Endodermal cell (in vitro differentiated cells): Measurements from ENCODE around the gene ADD1. TPM values are rescaled to one million over a fixed set of nuclear protein-coding genes. Genes with fewer than 3 reads are reported as not detected.

Experiments used
- DNase-seq: peaks from one replicate; pipeline ENCODE4 v3.0.0-alpha.2; 2017
- H3K27ac ChIP-seq: 2 replicates; pipeline ENCODE4 v1.5.1; 2013; ENCODE audit warnings: mild to moderate bottlenecking, low read depth, low read length, moderate library complexity
- H3K27me3 ChIP-seq: 2 replicates; pipeline ENCODE4 v1.6.1; 2013; ENCODE audit warnings: mild to moderate bottlenecking, low read length, moderate library complexity; ENCODE audit not compliant: insufficient read depth, control insufficient read depth, poor library complexity, severe bottlenecking
- H3K36me3 ChIP-seq: 2 replicates; pipeline ENCODE4 v1.7.0; 2013; ENCODE audit warnings: mild to moderate bottlenecking, low read length, moderate library complexity; ENCODE audit not compliant: control insufficient read depth, insufficient read depth
- H3K4me1 ChIP-seq: one replicate; pipeline ENCODE4 v1.7.0; 2013; ENCODE audit warnings: low read length; ENCODE audit not compliant: control insufficient read depth, insufficient read depth
- H3K4me3 ChIP-seq: 2 replicates; pipeline ENCODE4 v1.5.1; 2013; ENCODE audit warnings: mild to moderate bottlenecking, low read length, moderate library complexity
- H3K9ac ChIP-seq: 2 replicates; pipeline ENCODE4 v1.6.1; 2013; ENCODE audit warnings: mild to moderate bottlenecking, low read length, moderate library complexity; ENCODE audit not compliant: poor library complexity, severe bottlenecking; ENCODE audit errors: extremely low read depth
- H3K9me3 ChIP-seq: 2 replicates; pipeline ENCODE4 v1.6.1; 2013; ENCODE audit warnings: mild to moderate bottlenecking, low read length, moderate library complexity; ENCODE audit not compliant: control insufficient read depth
- H3K27ac Mint-ChIP-seq: 2 replicates; pipeline ENCODE4 v1.8.0; 2020; ENCODE audit warnings: mixed read lengths
- H3K27me3 Mint-ChIP-seq: 2 replicates; pipeline ENCODE4 v1.8.0; 2021; ENCODE audit warnings: mild to moderate bottlenecking, mixed read lengths; ENCODE audit not compliant: insufficient read depth
- H3K36me3 Mint-ChIP-seq: 2 replicates; pipeline ENCODE4 v1.8.0; 2020; ENCODE audit warnings: low read depth, mixed read lengths
- H3K4me1 Mint-ChIP-seq: 2 replicates; pipeline ENCODE4 v1.8.0; 2020; ENCODE audit warnings: mixed read lengths
- H3K4me3 Mint-ChIP-seq: 2 replicates; pipeline ENCODE4 v1.8.0; 2020; ENCODE audit warnings: mild to moderate bottlenecking, moderate library complexity, mixed read lengths
- H3K9me3 Mint-ChIP-seq: 2 replicates; pipeline ENCODE4 v1.8.0; 2020; ENCODE audit warnings: mild to moderate bottlenecking, mixed read lengths
- CTCF ChIP-seq: fragments of 200-600 bp; sonication (generic); conservative IDR thresholded peaks from 2 replicates; pipeline ENCODE4 v1.5.0; 2021; ENCODE audit warnings: antibody characterized with exemption, mild to moderate bottlenecking
- WGBS, 2 experiments: methylation state at CpG; one replicate each; pipeline versions ENCODE4 v1.1.5 to v1.1.7; 2013; ENCODE audit warnings: missing lambda C conversion rate in 2 of 2, mixed read lengths in 1 of 2; ENCODE audit not compliant: insufficient coverage in 1 of 2, insufficient read length in 1 of 2; 5-methylcytosine and 5-hydroxymethylcytosine counted together
- total RNA-seq, 2 donors: library from RNA; stranded (reverse); fragmentation: NEBNext Ultra II Directional in 1 of 2; extraction: Animal tissue kit (Norgen Biotek cat#: 25700) in 1 of 2; gene quantifications; 2 replicates in 1 of 2; 3 replicates in 1 of 2; pipeline ENCODE4 v1.2.1, GENCODE V29; 2021

Gene ADD1
- total RNA-seq, 2 donors from 2014 or later = 231 to 257 TPM

- H3K4me1 Mint-ChIP-seq = no peaks in the 10 kb centered on the region
- DNase-seq = no peak
- H3K4me3 Mint-ChIP-seq = no peak overlapping the region
- Histone ChIP-seq H3K27me3 (no peaks in the 10 kb centered on the region), H3K36me3 (no peaks in the 10 kb centered on the region), H3K27ac (no peak overlapping the region), H3K9me3 (no peaks in the 10 kb centered on the region), H3K4me3 (no peak overlapping the region), H3K4me1 (no peaks in the 10 kb centered on the region), H3K9ac (no peak overlapping the region)
- 84 to 86% methylated on average over 10 to 14 of the region's 14 CpGs for WGBS, 2 experiments
- H3K27ac Mint-ChIP-seq = no peak overlapping the region
- peaks cover 12% of the 10 kb centered on the region for H3K9me3 Mint-ChIP-seq
- TF ChIP-seq CTCF = no peak
- no peaks in the 10 kb centered on the region for H3K36me3 Mint-ChIP-seq
- peaks cover 3% of the 10 kb centered on the region for H3K27me3 Mint-ChIP-seq
Measured at GRCh38 chr4:2977211-2978088, 133.8 kb downstream of the ADD1 start.

Other genes with a start within 250 kb of the ADD1 start
- 10 to 100 TPM; 33.1 to 36.5 TPM for gene TNIP2, start 87.5 kb upstream of the ADD1 start, total RNA-seq
- 10 to 100 TPM; 40.5 to 43.8 TPM for gene SH3BP2, start 50.8 kb upstream of the ADD1 start, total RNA-seq
- 10 to 100 TPM; 23.0 to 31.9 TPM for gene NOP14, start 119.6 kb downstream of the ADD1 start, total RNA-seq
- gene GRK4, start 119.7 kb downstream of the ADD1 start, total RNA-seq = 1 to 10 TPM; 2.8 to 4.2 TPM
- not detected for gene HTT-AS, start 230.7 kb downstream of the ADD1 start, total RNA-seq
- gene HTT, start 230.8 kb downstream of the ADD1 start, total RNA-seq = 100 to 1,000 TPM; 104 to 109 TPM